NOMO-1 treated with dmso at 0.1 percent for 144 hours (cell line): ENCODE measurements around the gene PRR20B.
"Not testable (repeated sequence)": the region's sequence is repeated elsewhere in the genome, so short reads cannot be mapped to it uniquely, and the experiment has no call there.

ENCODE experiments used
- DNase-seq: peaks from one replicate; lab custom pipeline; 2025; ENCODE audit not compliant: unreplicated experiment; lab: John Stamatoyannopoulos, UW

Gene PRR20B

GRCh38 chr13:57147188-57147587, at the start of gene PRR20B:
TSS of gene PRR20B (plus strand) at chr13:57147488. CDS start at chr13:57147875, 387 bp downstream.
- DNase-seq = not testable (repeated sequence)

- no peak for DNase-seq
Observed at GRCh38 chr13:57114945-57115344, 32.3 kb upstream of the PRR20B start.

DNA sequence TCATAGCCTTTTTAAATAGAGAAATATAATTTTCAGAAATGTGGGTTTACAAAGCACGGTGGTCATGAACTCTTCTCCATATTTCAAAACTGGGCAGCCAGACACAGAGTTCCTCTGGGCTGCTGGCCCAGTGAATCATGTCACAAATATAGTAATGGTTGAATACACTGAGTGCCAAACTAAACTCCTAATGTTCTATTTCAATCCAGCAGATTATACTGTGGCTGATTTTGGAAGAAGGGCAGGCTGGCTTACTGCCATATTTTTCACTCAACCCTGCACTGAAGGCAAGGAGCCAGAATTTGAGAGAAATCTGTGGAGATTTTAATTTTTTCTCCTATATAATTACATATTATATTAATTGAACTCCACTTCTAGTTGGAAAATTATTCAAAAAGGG, 23.6 kb upstream of the PRR20B start:
- DNase-seq = no peak

- DNase-seq = no peak
Observed at GRCh38 chr13:57128909-57129308, 18.4 kb upstream of the PRR20B start.

GRCh38 chr13:57136093-57136492, 11.2 kb upstream of the PRR20B start:
- DNase-seq = no peak

GRCh38 chr13:57137585-57137984, 9.7 kb upstream of the PRR20B start:
- no peak for DNase-seq

GRCh38 chr13:57138988-57139387, 8.3 kb upstream of the PRR20B start:
- DNase-seq = no peak

GRCh38 chr13:57139781-57140180, 7.5 kb upstream of the PRR20B start:
- DNase-seq = not testable (repeated sequence)

- not testable (repeated sequence) for DNase-seq
Observed at GRCh38 chr13:57140235-57140968, 6.9 kb upstream of the PRR20B start, which contains the start of gene PRR20A. TSS of gene PRR20A (plus strand) at chr13:57140918. CDS start at chr13:57141305, 387 bp downstream.

- not testable (repeated sequence) for DNase-seq
Observed at GRCh38 chr13:57148106-57148505, 818 bp downstream of the PRR20B start.

DNA sequence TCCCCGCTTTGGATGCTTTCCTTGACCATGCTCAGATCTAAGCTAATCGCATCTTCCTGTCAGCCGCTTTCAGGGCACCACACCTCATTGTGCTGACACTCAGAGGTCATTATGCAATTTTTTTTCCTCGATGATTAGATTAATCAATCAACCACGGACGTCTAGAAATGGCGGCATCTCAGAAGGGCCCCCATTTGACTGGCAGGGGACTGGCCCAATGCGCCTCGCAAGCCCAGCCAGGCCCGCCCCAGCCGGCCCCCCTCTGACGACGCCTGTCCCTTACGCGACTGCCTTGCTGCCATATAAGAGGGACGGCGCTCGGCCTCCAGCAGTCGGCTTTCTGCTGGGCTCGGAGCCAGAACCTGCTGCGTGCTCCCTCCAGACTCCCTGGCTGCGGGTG, 6.5 kb downstream of the PRR20B start, which contains the start of gene PRR20C:
PRR20C (plus strand) TSS at position 301 of the 400 bp plus-strand sequence. CDS start 387 bp downstream, outside the sequence.
- not testable (repeated sequence) for DNase-seq

GRCh38 chr13:57160332-57160731, 13.0 kb downstream of the PRR20B start, which contains the start of gene PRR20D:
TSS of gene PRR20D (plus strand) at chr13:57160632. CDS start at chr13:57161019, 387 bp downstream.
- not testable (repeated sequence) for DNase-seq

DNA sequence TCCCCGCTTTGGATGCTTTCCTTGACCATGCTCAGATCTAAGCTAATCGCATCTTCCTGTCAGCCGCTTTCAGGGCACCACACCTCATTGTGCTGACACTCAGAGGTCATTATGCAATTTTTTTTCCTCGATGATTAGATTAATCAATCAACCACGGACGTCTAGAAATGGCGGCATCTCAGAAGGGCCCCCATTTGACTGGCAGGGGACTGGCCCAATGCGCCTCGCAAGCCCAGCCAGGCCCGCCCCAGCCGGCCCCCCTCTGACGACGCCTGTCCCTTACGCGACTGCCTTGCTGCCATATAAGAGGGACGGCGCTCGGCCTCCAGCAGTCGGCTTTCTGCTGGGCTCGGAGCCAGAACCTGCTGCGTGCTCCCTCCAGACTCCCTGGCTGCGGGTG, 19.6 kb downstream of the PRR20B start, which contains the start of gene PRR20E:
PRR20E (plus strand) TSS at position 301 of the 400 bp plus-strand sequence. CDS start 387 bp downstream, outside the sequence.
- DNase-seq = not testable (repeated sequence)

DNA sequence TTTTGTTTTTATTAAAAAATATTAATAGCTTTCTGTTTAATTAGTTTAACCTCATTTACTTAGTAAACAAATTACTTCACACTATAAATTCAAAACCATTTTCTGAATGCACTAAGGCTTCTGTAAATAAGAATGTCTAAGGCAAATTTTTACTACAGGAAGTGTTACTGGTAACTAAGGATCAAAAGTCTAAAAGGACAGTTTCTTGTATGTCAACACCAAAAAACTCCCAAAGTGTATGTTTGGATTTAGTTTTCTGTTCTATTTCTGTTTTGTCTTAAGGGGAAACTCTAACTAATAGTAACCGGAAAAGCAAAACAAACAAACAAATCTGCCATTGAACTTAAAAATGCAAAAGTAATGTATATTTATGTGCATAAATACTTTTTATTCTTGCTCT, 44.4 kb downstream of the PRR20B start:
- no peak for DNase-seq
